ENCODE results near the gene HSPA5. TPM values are rescaled to one million over a fixed set of nuclear protein-coding genes. Genes with fewer than 3 reads are reported as not detected.
A peak's percentile ranks its signal among the peaks of the same experiment; 100 is the strongest.

The HSPA5 gene
- total and polyA plus RNA-seq, 2 of the 4 experiments (the other 2 are of a cell fraction) = 118 to 419 TPM

DNA sequence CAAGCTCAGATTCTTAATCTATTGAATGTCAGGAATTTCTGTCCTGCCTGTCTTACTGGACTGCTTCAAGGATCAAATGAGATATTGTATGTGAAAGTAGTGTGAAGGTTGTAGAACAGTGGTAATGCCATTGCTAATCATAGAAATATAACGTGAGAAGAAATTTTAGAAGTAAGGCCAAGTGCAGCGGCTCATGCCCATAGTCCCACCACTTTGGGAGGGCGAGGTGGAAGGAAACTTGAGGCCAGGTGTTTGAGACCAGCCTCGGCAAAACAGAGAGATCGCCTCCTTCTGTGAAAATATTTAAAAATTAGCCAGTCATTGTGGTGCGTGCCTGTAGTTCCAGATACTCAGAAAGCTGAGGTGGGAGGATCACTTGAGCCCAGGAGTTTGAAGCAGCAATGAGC is 5.1 kb upstream of the HSPA5 start:
- 0 out of 2 replicates have a peak overlapping the region, but pooled peaks have one; percentile 25 for H2BK120ac ChIP-seq (ENCODE audit: low read depth, low read length)
- no peak overlapping the region for H2AFZ ChIP-seq (replicated peaks; ENCODE audit: low read length, poor library complexity)
- no peaks in the 10 kb centered on the region for H3K36me3 ChIP-seq (ENCODE audit: control insufficient read depth, insufficient read depth, low read length)
- no peak overlapping the region for H3K9ac ChIP-seq (ENCODE audit: low read depth, low read length)
- no peak overlapping the region for H3K27ac ChIP-seq (ENCODE audit: insufficient read depth, low read length)
- H2BK20ac ChIP-seq (ENCODE audit: low read depth, low read length) = no peak overlapping the region
- TF ChIP-seq RFX5 (IDR thresholded peaks at IDR 0.05; ENCODE audit: low read depth, low read length) = no peak
- no peak for TF ChIP-seq FOS (IDR thresholded peaks at IDR 0.05; ENCODE audit: low read depth, low read length)
- no peak for TF ChIP-seq RAD21 (IDR thresholded peaks at IDR 0.05; ENCODE audit: low read length)
- no peak for TF ChIP-seq CEBPB (IDR thresholded peaks at IDR 0.05; ENCODE audit: low read depth, low read length)
- no peak for TF ChIP-seq CHD1 (IDR thresholded peaks at IDR 0.05; ENCODE audit: low read depth, low read length)
- TF ChIP-seq, protein P1, sequence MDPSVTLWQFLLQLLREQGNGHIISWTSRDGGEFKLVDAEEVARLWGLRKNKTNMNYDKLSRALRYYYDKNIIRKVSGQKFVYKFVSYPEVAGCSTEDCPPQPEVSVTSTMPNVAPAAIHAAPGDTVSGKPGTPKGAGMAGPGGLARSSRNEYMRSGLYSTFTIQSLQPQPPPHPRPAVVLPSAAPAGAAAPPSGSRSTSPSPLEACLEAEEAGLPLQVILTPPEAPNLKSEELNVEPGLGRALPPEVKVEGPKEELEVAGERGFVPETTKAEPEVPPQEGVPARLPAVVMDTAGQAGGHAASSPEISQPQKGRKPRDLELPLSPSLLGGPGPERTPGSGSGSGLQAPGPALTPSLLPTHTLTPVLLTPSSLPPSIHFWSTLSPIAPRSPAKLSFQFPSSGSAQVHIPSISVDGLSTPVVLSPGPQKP (IDR thresholded peaks at IDR 0.05; ENCODE audit: borderline replicate concordance, low read depth, low read length) = no peak
- no peak for TF ChIP-seq MAFK (IDR thresholded peaks at IDR 0.05; ENCODE audit: low read depth, low read length)
- no peak for TF ChIP-seq POLR2A (IDR thresholded peaks at IDR 0.05; ENCODE audit: low read depth, low read length)
- no peak for TF ChIP-seq MAZ (IDR thresholded peaks at IDR 0.05; ENCODE audit: borderline replicate concordance, low read depth, low read length)
- no peak for TF ChIP-seq NFE2L2 (IDR thresholded peaks at IDR 0.05; ENCODE audit: low read depth, low read length)
- no peaks in the 10 kb centered on the region for H3K27me3 ChIP-seq (ENCODE audit: control insufficient read depth, insufficient read depth, low read length)
- H4K20me1 ChIP-seq (ENCODE audit: insufficient read depth, low read length) = no peaks in the 10 kb centered on the region
- no peaks in the 10 kb centered on the region; the same call in 1 of the 2 replicates for H3K9me1 ChIP-seq (ENCODE audit: insufficient read depth, low read length)
- H2BK5ac ChIP-seq (ENCODE audit: low read depth, low read length, poor library complexity, severe bottlenecking) = no peak overlapping the region
- H2AK9ac ChIP-seq (replicated peaks; ENCODE audit: low read depth, low read length, poor library complexity) = no peak overlapping the region
- in situ Hi-C loops (cut with MboI; ENCODE audit: low sequenced_read_pairs) (no loop called here), dilution Hi-C loops (cut with HindIII; ENCODE audit: low sequenced_read_pairs, unreplicated experiment) (no loop called here), intact Hi-C loops (cut with micrococcal nuclease) (no loop called here)
- H3K79me1 ChIP-seq (ENCODE audit: low read depth in 1 of 2, low read length in 2 of 2) = peaks cover 4 to 14% of the 10 kb centered on the region in 2 experiments; a peak in 3 of 4 replicates
- ChIA-PET CTCF (no interaction called here), POLR2A (ENCODE audit: unreplicated experiment) (no interaction called here)
- no peak overlapping the region for H3K23ac ChIP-seq (ENCODE audit: low read depth, low read length)
- H2BK15ac ChIP-seq (ENCODE audit: low read depth, low read length) = no peak overlapping the region
- ATAC-seq (ENCODE audit: low read depth) (no peak), DNase-seq (no peak)
- 82% methylated on average over 5 of the region's 6 CpGs; no CpG with 5 or more reads in 1 of the 2 experiments for WGBS, 2 experiments (ENCODE audit: extremely low coverage in 2 of 2, insufficient read length in 1 of 2)
- H2AK5ac ChIP-seq (ENCODE audit: low read depth, low read length) = peak overlapping the region; percentile 52; the same call in 1 of the 2 replicates
- no peak overlapping the region for H3K4ac ChIP-seq (ENCODE audit: low read depth, low read length)
- H3K4me3 ChIP-seq (ENCODE audit: insufficient read depth, low read depth, low read length) = no peak overlapping the region
- no peak overlapping the region for H4K5ac ChIP-seq (ENCODE audit: low read depth, low read length)
- no TSS peak for BruUV-seq (replicated peaks)
- H3K4me2 ChIP-seq (ENCODE audit: low read depth, low read length) = no peak overlapping the region
- no peak overlapping the region for H3K14ac ChIP-seq (replicated peaks; ENCODE audit: low read depth, low read length)
- no peaks in the 10 kb centered on the region for H3K9me3 ChIP-seq (ENCODE audit: control insufficient read depth, insufficient read depth, low read length)
- H3K4me1 ChIP-seq (ENCODE audit: control insufficient read depth, insufficient read depth, low read length) = no peaks in the 10 kb centered on the region
- no peak overlapping the region for H3K18ac ChIP-seq (ENCODE audit: low read depth, low read length)
- H4K8ac ChIP-seq (ENCODE audit: low read depth in 2 of 2, low read length in 2 of 2) = no peak overlapping the region
- H4K91ac ChIP-seq (ENCODE audit: insufficient read depth, low read depth, low read length) = no peak overlapping the region
- no peak overlapping the region for H3K56ac ChIP-seq (ENCODE audit: extremely low read depth, insufficient read depth, low read length)
